IMR-90 (cell line): ENCODE measurements around the gene STIL. TPM values are rescaled to one million over a fixed set of nuclear protein-coding genes. Genes with fewer than 3 reads are reported as not detected.
A peak's percentile ranks its signal among the peaks of the same experiment; 100 is the strongest.

Experiments
- ATAC-seq: fragments of 200-7000 bp; cut with Tn5 transposase; 2 replicates; pipeline ENCODE4 v1.9.1; 2020; ENCODE audit warnings: low read depth, mild to moderate bottlenecking, moderate library complexity
- BruUV-seq: library from RNA; stranded (reverse); fragments of 400-500 nt; replicated peaks from 2 replicates; lab custom pipeline; 2021; lab: Mats Ljungman, UMichigan
- CTCF ChIA-PET: fragments of 300-600 bp; formaldehyde crosslinking; extraction: SDS; loops from one replicate; lab custom pipeline; 2021; ENCODE audit warnings: antibody characterized with exemption; lab: Yijun Ruan, JAX
- POLR2A ChIA-PET: fragments of 300-600 bp; sonication (Branson Sonifier 250); formaldehyde crosslinking; loops from one replicate; lab custom pipeline; 2022; ENCODE audit warnings: antibody characterized with exemption; ENCODE audit not compliant: unreplicated experiment; lab: Charles Lee
- DNase-seq: peaks from one replicate; pipeline ENCODE4 v3.0.0; 2013
- H2AFZ ChIP-seq: replicated peaks from 2 replicates; pipeline ENCODE3; 2013; ENCODE audit warnings: low read length, mild to moderate bottlenecking; ENCODE audit not compliant: poor library complexity
- H2AK5ac ChIP-seq: 2 replicates; pipeline ENCODE4 v1.6.1; 2013; ENCODE audit warnings: low read depth, low read length, inconsistent platforms
- H2AK9ac ChIP-seq: replicated peaks from 2 replicates; pipeline ENCODE3; 2013; ENCODE audit warnings: mild to moderate bottlenecking, low read depth, low read length, moderate library complexity; ENCODE audit not compliant: poor library complexity
- H2BK120ac ChIP-seq: 2 replicates; pipeline ENCODE4 v1.6.1; 2013; ENCODE audit warnings: low read depth, low read length, inconsistent platforms
- H2BK15ac ChIP-seq: 3 replicates; pipeline ENCODE4 v1.6.1; 2013; ENCODE audit warnings: low read depth, low read length, inconsistent platforms
- H2BK20ac ChIP-seq: 2 replicates; pipeline ENCODE4 v1.6.1; 2013; ENCODE audit warnings: low read depth, mild to moderate bottlenecking, inconsistent platforms, low read length, moderate library complexity
- H2BK5ac ChIP-seq: 2 replicates; pipeline ENCODE4 v1.6.1; 2013; ENCODE audit warnings: mild to moderate bottlenecking, low read depth, low read length, inconsistent platforms; ENCODE audit not compliant: poor library complexity, severe bottlenecking
- H3K14ac ChIP-seq: replicated peaks from 2 replicates; pipeline ENCODE4 v1.6.1; 2013; ENCODE audit warnings: low read depth, low read length, inconsistent platforms
- H3K18ac ChIP-seq: 2 replicates; pipeline ENCODE4 v1.6.1; 2013; ENCODE audit warnings: low read depth, low read length, control low read depth
- H3K23ac ChIP-seq: 2 replicates; pipeline ENCODE4 v1.6.1; 2013; ENCODE audit warnings: low read depth, low read length, inconsistent platforms
- H3K27ac ChIP-seq: 2 replicates; pipeline ENCODE4 v1.5.1; 2013; ENCODE audit warnings: mild to moderate bottlenecking, control low read depth, low read length; ENCODE audit not compliant: insufficient read depth
- H3K27me3 ChIP-seq: 2 replicates; pipeline ENCODE4 v1.6.1; 2013; ENCODE audit warnings: low read length; ENCODE audit not compliant: control insufficient read depth, insufficient read depth
- H3K36me3 ChIP-seq: 2 replicates; pipeline ENCODE4 v1.6.1; 2013; ENCODE audit warnings: low read length, mixed read lengths; ENCODE audit not compliant: control insufficient read depth, insufficient read depth
- H3K4ac ChIP-seq: 2 replicates; pipeline ENCODE4 v1.6.1; 2013; ENCODE audit warnings: low read depth, low read length, inconsistent platforms
- H3K4me1 ChIP-seq: 2 replicates; pipeline ENCODE4 v1.6.1; 2013; ENCODE audit warnings: low read length, mixed read lengths; ENCODE audit not compliant: control insufficient read depth, insufficient read depth
- H3K4me2 ChIP-seq: 2 replicates; pipeline ENCODE4 v1.6.1; 2013; ENCODE audit warnings: low read depth, mild to moderate bottlenecking, control low read depth, low read length, moderate library complexity
- H3K4me3 ChIP-seq: 2 replicates; pipeline ENCODE4 v1.5.1; 2013; ENCODE audit warnings: low read depth, mild to moderate bottlenecking, control low read depth, low read length, moderate library complexity; ENCODE audit not compliant: insufficient read depth
- H3K56ac ChIP-seq: 2 replicates; pipeline ENCODE4 v1.6.1; 2013; ENCODE audit warnings: low read length, inconsistent platforms; ENCODE audit not compliant: insufficient read depth; ENCODE audit errors: extremely low read depth
- H3K79me1 ChIP-seq, 2 experiments: 2 replicates each; pipeline ENCODE4 v1.6.1; 2013; ENCODE audit warnings: low read length in 2 of 2, inconsistent platforms in 1 of 2, low read depth in 1 of 2
- H3K9ac ChIP-seq: 2 replicates; pipeline ENCODE4 v1.6.1; 2013; ENCODE audit warnings: low read depth, low read length, control low read depth
- H3K9me1 ChIP-seq: 2 replicates; pipeline ENCODE4 v1.6.1; 2013; ENCODE audit warnings: low read length, inconsistent platforms; ENCODE audit not compliant: insufficient read depth
- H3K9me3 ChIP-seq: 2 replicates; pipeline ENCODE4 v1.6.1; 2013; ENCODE audit warnings: low read length; ENCODE audit not compliant: control insufficient read depth, insufficient read depth
- H4K20me1 ChIP-seq: 2 replicates; pipeline ENCODE4 v1.6.1; 2013; ENCODE audit warnings: low read length, inconsistent platforms; ENCODE audit not compliant: insufficient read depth
- H4K5ac ChIP-seq: 2 replicates; pipeline ENCODE4 v1.6.1; 2013; ENCODE audit warnings: mild to moderate bottlenecking, low read depth, low read length, control low read depth
- H4K8ac ChIP-seq, 2 experiments: 2 replicates each; pipeline ENCODE4 v1.6.1; 2013; ENCODE audit warnings: low read depth in 2 of 2, low read length in 2 of 2, control low read depth in 1 of 2, inconsistent platforms in 1 of 2
- H4K91ac ChIP-seq: 2 replicates; pipeline ENCODE4 v1.6.1; 2013; ENCODE audit warnings: low read depth, low read length, inconsistent platforms; ENCODE audit not compliant: insufficient read depth
- ELK1 ChIP-seq: fragments of 150-350 bp; IDR thresholded peaks from 2 replicates; pipeline ENCODE4 v1.6.1; 2016; ENCODE audit warnings: low read depth, mild to moderate bottlenecking, low read length, moderate library complexity, borderline replicate concordance
- MAFK ChIP-seq: IDR thresholded peaks from 2 replicates; pipeline ENCODE4 v1.6.1; 2012; ENCODE audit warnings: low read depth, low read length, improper control_type of control experiment
- NFE2L2 ChIP-seq: fragments of 150-350 bp; IDR thresholded peaks from 2 replicates; pipeline ENCODE4 v1.6.1; 2016; ENCODE audit warnings: low read depth, mild to moderate bottlenecking, low read length
- RFX5 ChIP-seq: IDR thresholded peaks from 2 replicates; pipeline ENCODE4 v1.8.0; 2012; ENCODE audit warnings: low read depth, mild to moderate bottlenecking, low read length, moderate library complexity
- WGBS, 2 experiments: methylation state at CpG; one replicate each; pipeline versions ENCODE4 v1.1.5 to v1.1.7; 2013; ENCODE audit warnings: missing lambda C conversion rate in 2 of 2; ENCODE audit not compliant: insufficient read length in 1 of 2; ENCODE audit errors: extremely low coverage in 2 of 2; 5-methylcytosine and 5-hydroxymethylcytosine counted together
- dilution Hi-C: fragments of 300-500 bp; cut with HindIII; formaldehyde crosslinking; loops from one replicate; pipeline ENCODE4 v1.14.3; 2018; ENCODE audit warnings: low sequenced_read_pairs; ENCODE audit not compliant: unreplicated experiment
- in situ Hi-C: fragments of 300-500 bp; cut with MboI; formaldehyde crosslinking; loops from 3 replicates; pipeline ENCODE4 v1.14.3; 2019; ENCODE audit warnings: low sequenced_read_pairs, inconsistent platforms, mixed read lengths
- intact Hi-C: fragments of 100-400 bp; cut with micrococcal nuclease; formaldehyde crosslinking; loops from 2 replicates; pipeline ENCODE4 v1.10.0; 2022
- polyA plus RNA-seq, 3 experiments: library from polyadenylated mRNA; depleted of rRNA; stranded (reverse); fragments of >200 nt; gene quantifications; 2 replicates each; pipeline ENCODE4 v1.2.3, GENCODE V29; 2012; ENCODE audit warnings: low replicate concordance in 1 of 3
- total RNA-seq: library from RNA; depleted of rRNA; stranded (reverse); fragments of >200 nt; gene quantifications from 2 replicates; pipeline ENCODE4 v1.2.3, GENCODE V29; 2012

Gene STIL
- total and polyA plus RNA-seq, 2 of the 4 experiments (the other 2 are of a cell fraction) = 6.8 to 17.2 TPM

DNA sequence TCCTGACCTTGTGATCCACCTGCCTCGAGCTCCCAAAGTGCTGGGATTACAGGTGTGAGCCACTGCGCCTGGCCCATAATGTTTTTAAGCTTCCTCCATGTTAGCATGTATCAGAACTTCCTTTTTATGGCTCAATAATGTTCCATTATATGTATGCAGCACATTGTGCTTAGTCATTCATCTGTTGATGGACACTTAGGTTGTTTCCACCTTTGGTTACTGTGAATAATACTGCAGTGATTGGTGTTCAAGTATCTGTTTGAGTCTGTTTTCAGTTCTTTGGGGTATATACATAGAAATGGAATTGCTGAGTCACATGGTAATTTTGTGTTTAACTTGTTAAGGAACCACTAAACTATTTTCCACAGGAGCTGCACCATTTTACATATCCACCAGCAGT lies 37.4 kb upstream of the STIL start:
- Histone ChIP-seq H3K27me3 (no peaks in the 10 kb centered on the region), H3K4ac (peak overlapping the region; percentile 10; the same call in 1 of the 2 replicates), H3K4me1 (no peaks in the 10 kb centered on the region; the same call in 1 of the 2 replicates), H2BK120ac (no peak overlapping the region), H3K23ac (no peak overlapping the region), H3K9ac (no peak overlapping the region), H3K14ac (no peak overlapping the region), H3K79me1 (peaks cover 18 to 49% of the 10 kb centered on the region in 2 experiments), H2BK15ac (no peak overlapping the region), H3K27ac (no peak overlapping the region; the same call in 1 of the 2 replicates), H3K9me1 (peaks cover 8% of the 10 kb centered on the region), H3K36me3 (no peaks in the 10 kb centered on the region), H3K4me2 (no peak overlapping the region), H3K18ac (no peak overlapping the region), H2AK5ac (no peak overlapping the region), H3K4me3 (no peak overlapping the region), H4K91ac (no peak overlapping the region), H4K5ac (no peak overlapping the region), H3K56ac (no peak overlapping the region), H4K20me1 (peaks cover 19% of the 10 kb centered on the region), H3K9me3 (no peaks in the 10 kb centered on the region), H2BK5ac (peak overlapping the region; percentile 36), H4K8ac (peak overlapping the region in 1 of 2 experiments; percentile 0; a peak in 1 of 4 replicates), H2AK9ac (no peak overlapping the region), H2BK20ac (no peak overlapping the region), H2AFZ (no peak overlapping the region)
- BruUV-seq = no TSS peak
- CTCF ChIA-PET = interaction anchor here (0.7 kb wide), 1 partner anchor 44 kb away, joined by 4 read pairs; no protein-coding TSS in a partner anchor
- POLR2A ChIA-PET = no interaction called here
- ATAC-seq = peak; percentile 60
- in situ Hi-C loops (no loop called here), intact Hi-C loops (no loop called here), dilution Hi-C loops (no loop called here)
- peak; percentile 76 for DNase-seq
- TF ChIP-seq ELK1 (no peak), NFE2L2 (peak; percentile 87), MAFK (peak; percentile 44), RFX5 (no peak)
- whole genome bisulfite sequencing, 2 experiments = 100% methylated on average over 1 of the region's 2 CpGs; no CpG with 5 or more reads in 1 of the 2 experiments
